Parathyroid adenoma (tissue), 2 donors: ENCODE results near the gene DCAF5.

ENCODE experiments used
- H2AFZ ChIP-seq: fragments of 300-600 bp; sonication (generic); one replicate; pipeline ENCODE4 v1.7.0; 2017; ENCODE audit warnings: antibody characterized with exemption, mild to moderate bottlenecking
- H3K27ac ChIP-seq: fragments of 300-600 bp; sonication (generic); one replicate; pipeline ENCODE4 v1.7.0; 2017
- H3K27me3 ChIP-seq: fragments of 300-600 bp; sonication (generic); one replicate; pipeline ENCODE4 v1.7.0; 2017; ENCODE audit warnings: low read length; ENCODE audit not compliant: control insufficient read depth, insufficient read depth
- H3K36me3 ChIP-seq: fragments of 300-600 bp; sonication (generic); one replicate; pipeline ENCODE4 v1.7.0; 2017; ENCODE audit warnings: low read length; ENCODE audit not compliant: control insufficient read depth, insufficient read depth
- H3K4me1 ChIP-seq: fragments of 300-600 bp; sonication (generic); one replicate; pipeline ENCODE4 v1.7.0; 2017; ENCODE audit warnings: control low read depth
- H3K4me2 ChIP-seq: fragments of 300-600 bp; sonication (generic); one replicate; pipeline ENCODE4 v1.7.0; 2017; ENCODE audit warnings: low read length
- H3K4me3 ChIP-seq: fragments of 300-600 bp; sonication (generic); one replicate; pipeline ENCODE4 v1.7.0; 2017; ENCODE audit warnings: low read depth, low read length
- H3K79me2 ChIP-seq: fragments of 300-600 bp; sonication (generic); one replicate; pipeline ENCODE4 v1.7.0; 2017; ENCODE audit warnings: control low read depth
- H3K9ac ChIP-seq: fragments of 300-600 bp; sonication (generic); one replicate; pipeline ENCODE4 v1.7.0; 2017; ENCODE audit warnings: mild to moderate bottlenecking
- H3K9me3 ChIP-seq: fragments of 300-600 bp; sonication (generic); one replicate; pipeline ENCODE4 v1.7.0; 2017; ENCODE audit warnings: low read length; ENCODE audit not compliant: control insufficient read depth
- TF ChIP-seq, protein P1 (sequence below): fragments of 300-600 bp; sonication (generic); IDR thresholded peaks from one replicate; pipeline ENCODE4 v1.7.0; 2017; ENCODE audit warnings: antibody characterized with exemption, mild to moderate bottlenecking
- donor health status: primary hyperparathyroidism.

Gene DCAF5

DNA sequence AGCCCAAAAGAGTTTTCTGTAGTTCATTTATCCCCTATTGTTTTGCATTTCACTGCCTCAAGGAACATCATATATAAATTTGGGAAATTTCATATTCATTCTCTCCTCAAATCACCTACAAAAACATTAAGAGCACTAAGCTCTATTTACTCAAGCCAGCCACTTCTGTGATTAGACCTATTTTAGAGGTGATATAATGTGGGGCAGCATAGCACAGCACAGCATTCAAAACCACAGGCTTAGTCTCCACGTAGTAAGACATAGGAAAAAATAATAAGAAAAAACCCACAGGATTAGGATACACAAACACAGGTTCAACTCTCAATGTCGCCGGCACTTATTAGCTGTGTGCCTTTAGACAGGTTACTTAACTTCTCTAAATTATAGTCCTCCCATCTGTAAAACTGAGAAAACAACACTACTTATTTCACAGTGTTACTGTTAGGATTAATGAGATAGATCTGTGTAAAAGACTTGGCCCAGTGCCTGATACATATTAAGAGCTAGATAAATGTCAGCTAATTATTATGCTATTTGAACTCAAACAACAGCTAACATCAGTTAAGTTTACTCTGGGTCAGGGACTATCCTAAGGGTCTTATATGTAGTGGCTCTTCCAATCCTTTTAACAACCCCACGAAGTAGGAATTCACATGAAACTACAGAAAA is 20.3 kb downstream of the DCAF5 start:
- H3K4me1 ChIP-seq, result peaks cover 33% of the 10 kb centered on the region
- TF ChIP-seq, protein P1, sequence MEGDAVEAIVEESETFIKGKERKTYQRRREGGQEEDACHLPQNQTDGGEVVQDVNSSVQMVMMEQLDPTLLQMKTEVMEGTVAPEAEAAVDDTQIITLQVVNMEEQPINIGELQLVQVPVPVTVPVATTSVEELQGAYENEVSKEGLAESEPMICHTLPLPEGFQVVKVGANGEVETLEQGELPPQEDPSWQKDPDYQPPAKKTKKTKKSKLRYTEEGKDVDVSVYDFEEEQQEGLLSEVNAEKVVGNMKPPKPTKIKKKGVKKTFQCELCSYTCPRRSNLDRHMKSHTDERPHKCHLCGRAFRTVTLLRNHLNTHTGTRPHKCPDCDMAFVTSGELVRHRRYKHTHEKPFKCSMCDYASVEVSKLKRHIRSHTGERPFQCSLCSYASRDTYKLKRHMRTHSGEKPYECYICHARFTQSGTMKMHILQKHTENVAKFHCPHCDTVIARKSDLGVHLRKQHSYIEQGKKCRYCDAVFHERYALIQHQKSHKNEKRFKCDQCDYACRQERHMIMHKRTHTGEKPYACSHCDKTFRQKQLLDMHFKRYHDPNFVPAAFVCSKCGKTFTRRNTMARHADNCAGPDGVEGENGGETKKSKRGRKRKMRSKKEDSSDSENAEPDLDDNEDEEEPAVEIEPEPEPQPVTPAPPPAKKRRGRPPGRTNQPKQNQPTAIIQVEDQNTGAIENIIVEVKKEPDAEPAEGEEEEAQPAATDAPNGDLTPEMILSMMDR, result no peak
- no peak overlapping the region for H3K9ac ChIP-seq
- H3K4me2 ChIP-seq, result peak overlapping the region; percentile 32
- H3K79me2 ChIP-seq, result peaks cover 51% of the 10 kb centered on the region
- H3K27me3 ChIP-seq, result no peaks in the 10 kb centered on the region
- H3K4me3 ChIP-seq, result no peak overlapping the region
- H3K27ac ChIP-seq, result peak overlapping the region; percentile 27
- H3K9me3 ChIP-seq, result no peaks in the 10 kb centered on the region
- H3K36me3 ChIP-seq, result no peaks in the 10 kb centered on the region
- H2AFZ ChIP-seq, result no peak overlapping the region

DNA sequence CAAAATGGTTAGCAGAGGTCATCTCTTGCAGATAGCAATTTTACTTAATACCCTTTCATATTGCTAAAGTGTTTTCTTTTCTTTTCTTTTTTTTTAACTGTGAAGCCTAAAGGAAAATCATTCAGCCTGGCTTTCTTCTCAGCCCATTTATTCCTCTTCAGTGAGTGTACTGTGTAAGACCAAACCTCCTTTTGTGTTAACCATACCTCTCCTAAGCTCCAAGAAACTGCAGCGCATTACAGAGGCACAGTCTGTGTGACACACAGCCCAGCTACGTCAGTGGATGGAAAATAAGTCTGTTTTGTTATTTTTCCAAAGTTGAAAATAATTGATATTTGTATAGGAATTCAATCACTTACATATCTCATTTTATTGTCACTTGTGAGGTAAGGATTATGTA is 21.7 kb downstream of the DCAF5 start:
- Histone ChIP-seq H3K4me1 (peaks cover 43% of the 10 kb centered on the region), H3K9ac (no peak overlapping the region), H3K79me2 (peaks cover 62% of the 10 kb centered on the region), H3K4me2 (no peak overlapping the region), H3K36me3 (no peaks in the 10 kb centered on the region), H3K9me3 (no peaks in the 10 kb centered on the region), H2AFZ (no peak overlapping the region), H3K27me3 (no peaks in the 10 kb centered on the region), H3K4me3 (no peak overlapping the region), H3K27ac (no peak overlapping the region)
- TF ChIP-seq, protein P1, result no peak

DNA sequence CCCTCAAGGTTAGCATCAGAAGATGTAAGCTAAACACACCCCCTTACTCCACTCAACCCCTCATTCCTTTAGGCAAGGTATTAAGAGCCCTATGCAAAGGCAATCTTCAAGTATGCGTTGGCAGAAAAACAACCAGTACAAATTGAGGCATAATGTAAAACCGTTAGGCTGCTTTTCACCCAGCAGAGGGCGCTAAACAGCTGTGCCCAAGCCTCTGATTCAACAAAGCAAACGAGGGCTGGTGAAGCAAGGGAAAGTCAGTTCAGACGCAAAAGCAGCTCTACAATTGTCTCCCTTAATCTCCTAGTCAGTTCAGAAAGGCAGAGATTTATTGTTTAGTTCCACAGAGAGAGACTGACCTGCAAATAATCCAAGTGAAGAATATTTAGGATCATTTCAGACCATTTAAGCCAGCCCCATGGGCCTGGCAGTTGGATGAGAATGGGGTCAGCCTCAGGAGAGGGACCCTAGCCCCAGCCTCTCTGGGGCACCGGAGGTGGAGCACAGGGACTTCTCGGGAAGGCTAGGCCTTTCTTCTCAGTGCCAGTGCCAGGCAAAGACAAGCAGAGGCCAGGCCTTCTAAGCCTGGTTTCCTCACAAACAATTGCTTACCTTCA is 23.5 kb downstream of the DCAF5 start:
- no peak overlapping the region for H3K4me3 ChIP-seq
- H3K9me3 ChIP-seq, result no peaks in the 10 kb centered on the region
- no peak overlapping the region for H3K4me2 ChIP-seq
- H2AFZ ChIP-seq, result no peak overlapping the region
- H3K27me3 ChIP-seq, result no peaks in the 10 kb centered on the region
- H3K4me1 ChIP-seq, result peaks cover 35% of the 10 kb centered on the region
- H3K79me2 ChIP-seq, result peaks cover 68% of the 10 kb centered on the region
- no peaks in the 10 kb centered on the region for H3K36me3 ChIP-seq
- TF ChIP-seq, protein P1, result peak; percentile 96
- H3K27ac ChIP-seq, result no peak overlapping the region
- H3K9ac ChIP-seq, result no peak overlapping the region

DNA sequence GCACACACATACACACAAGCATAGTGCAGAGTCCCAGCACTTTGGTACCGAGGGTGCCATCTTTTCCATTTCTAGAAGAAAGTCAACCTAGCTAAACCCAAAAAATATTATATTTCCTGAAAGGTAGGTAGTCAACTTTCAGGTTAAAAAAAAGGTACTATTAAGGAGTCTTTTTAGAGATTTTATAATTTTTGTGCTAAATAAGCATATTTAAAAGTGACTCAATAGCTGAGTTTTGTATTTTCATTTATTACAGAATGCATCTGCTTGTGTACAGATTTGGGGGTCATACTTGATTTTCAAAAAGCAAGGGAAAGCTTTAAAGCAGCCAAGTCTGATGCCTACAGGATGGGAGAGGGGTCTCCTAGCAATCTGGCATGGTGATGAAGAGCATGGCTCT is 34.6 kb downstream of the DCAF5 start:
- H3K4me1 ChIP-seq, result peaks cover 2% of the 10 kb centered on the region
- no peak overlapping the region for H2AFZ ChIP-seq
- peaks cover 39% of the 10 kb centered on the region for H3K79me2 ChIP-seq
- TF ChIP-seq, protein P1, result no peak
- no peak overlapping the region for H3K4me3 ChIP-seq
- H3K27ac ChIP-seq, result no peak overlapping the region
- H3K9ac ChIP-seq, result no peak overlapping the region
- no peaks in the 10 kb centered on the region for H3K9me3 ChIP-seq
- H3K36me3 ChIP-seq, result no peaks in the 10 kb centered on the region
- no peak overlapping the region for H3K4me2 ChIP-seq
- no peaks in the 10 kb centered on the region for H3K27me3 ChIP-seq
